Measurements from ENCODE around the gene PFN1.

The PFN1 gene

DNA sequence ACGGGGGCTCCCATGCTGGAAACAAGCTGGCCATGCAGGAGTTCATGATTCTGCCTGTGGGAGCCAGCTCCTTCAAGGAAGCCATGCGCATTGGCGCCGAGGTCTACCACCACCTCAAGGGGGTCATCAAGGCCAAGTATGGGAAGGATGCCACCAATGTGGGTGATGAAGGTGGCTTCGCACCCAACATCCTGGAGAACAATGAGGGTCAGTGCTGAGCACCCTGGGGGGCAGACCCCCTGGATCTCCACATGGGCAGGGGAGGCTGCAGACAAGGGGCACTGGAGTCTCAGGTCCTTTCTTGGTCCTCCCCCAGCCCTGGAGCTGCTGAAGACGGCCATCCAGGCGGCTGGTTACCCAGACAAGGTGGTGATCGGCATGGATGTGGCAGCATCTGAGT, 6.8 kb upstream of the PFN1 start:
- Histone ChIP-seq H3K4me3 (ENCODE audit: insufficient read length, low read depth) (no peak overlapping the region), H3K4me1 (ENCODE audit: insufficient read depth, insufficient read length) (peaks cover 7% of the 10 kb centered on the region), H3K9me3 (ENCODE audit: insufficient read depth, low read length) (no peaks in the 10 kb centered on the region), H3K9ac (ENCODE audit: insufficient read length, low read depth) (no peak overlapping the region), H3K36me3 (ENCODE audit: insufficient read depth, insufficient read length, low read length) (peaks cover 38% of the 10 kb centered on the region), H3K27me3 (ENCODE audit: insufficient read depth, insufficient read length) (no peaks in the 10 kb centered on the region)
- TF ChIP-seq ZNF274 (IDR thresholded peaks at IDR 0.05; ENCODE audit: low read depth, low read length): no peak
- TF ChIP-seq SUZ12 (IDR thresholded peaks at IDR 0.05; ENCODE audit: extremely low read depth, insufficient read depth, insufficient read length): no peak
- TF ChIP-seq YY1 (IDR thresholded peaks at IDR 0.05; ENCODE audit: insufficient read depth, insufficient read length): no peak
- DNase-seq (ENCODE audit: low read depth, low spot score): no peak

DNA sequence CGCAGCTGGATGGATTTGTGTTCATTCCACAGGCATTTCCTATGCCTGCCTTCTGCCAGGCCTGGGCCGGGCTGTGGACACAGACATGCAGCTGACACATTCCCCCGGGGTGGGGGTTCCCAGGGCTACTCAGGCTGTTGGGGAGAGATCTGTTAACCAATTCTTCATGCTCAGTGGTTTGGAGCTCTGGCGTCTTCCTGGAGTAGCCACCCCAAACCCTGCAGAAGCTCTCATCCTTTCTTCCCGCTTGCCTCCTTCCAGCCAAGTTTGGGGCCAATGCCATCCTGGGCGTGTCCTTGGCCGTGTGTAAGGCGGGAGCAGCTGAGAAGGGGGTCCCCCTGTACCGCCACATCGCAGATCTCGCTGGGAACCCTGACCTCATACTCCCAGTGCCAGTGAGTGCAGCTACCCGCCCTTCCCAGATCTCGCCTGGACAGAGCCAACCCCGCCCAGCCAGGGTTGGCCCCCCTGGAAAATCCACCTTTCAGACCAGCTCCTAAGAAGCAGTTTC, 5.2 kb upstream of the PFN1 start:
- peaks cover 26% of the 10 kb centered on the region for H3K36me3 ChIP-seq (ENCODE audit: insufficient read depth, insufficient read length, low read length)
- H3K4me1 ChIP-seq (ENCODE audit: insufficient read depth, insufficient read length): peaks cover 7% of the 10 kb centered on the region
- no peaks in the 10 kb centered on the region for H3K9me3 ChIP-seq (ENCODE audit: insufficient read depth, low read length)
- no peak overlapping the region for H3K4me3 ChIP-seq (ENCODE audit: insufficient read length, low read depth)
- no peak for TF ChIP-seq YY1 (IDR thresholded peaks at IDR 0.05; ENCODE audit: insufficient read depth, insufficient read length)
- no peak for TF ChIP-seq SUZ12 (IDR thresholded peaks at IDR 0.05; ENCODE audit: extremely low read depth, insufficient read depth, insufficient read length)
- no peak for TF ChIP-seq ZNF274 (IDR thresholded peaks at IDR 0.05; ENCODE audit: low read depth, low read length)
- no peaks in the 10 kb centered on the region for H3K27me3 ChIP-seq (ENCODE audit: insufficient read depth, insufficient read length)
- DNase-seq (ENCODE audit: low read depth, low spot score): no peak
- H3K9ac ChIP-seq (ENCODE audit: insufficient read length, low read depth): peak overlapping the region; percentile 50

DNA sequence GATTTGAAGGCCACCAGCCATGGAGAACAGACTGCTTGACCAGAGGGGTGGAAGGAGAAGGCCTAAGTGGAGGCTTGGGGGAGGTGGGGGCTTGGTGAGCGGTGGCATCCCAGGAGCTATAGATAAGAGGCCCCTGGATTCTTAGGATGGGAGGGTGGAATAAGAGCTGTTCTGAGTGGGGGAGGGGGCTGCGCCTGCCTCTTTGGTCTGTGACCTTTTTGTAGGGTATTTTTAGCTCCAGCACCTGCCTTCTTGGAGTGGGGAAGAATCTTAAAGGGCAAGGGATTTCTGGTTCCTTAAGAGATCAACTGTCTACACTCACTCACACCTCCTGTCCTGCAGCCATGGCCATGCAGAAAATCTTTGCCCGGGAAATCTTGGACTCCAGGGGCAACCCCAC, 3.2 kb upstream of the PFN1 start:
- Histone ChIP-seq H3K36me3 (ENCODE audit: insufficient read depth, insufficient read length, low read length) (peaks cover 31% of the 10 kb centered on the region), H3K9me3 (ENCODE audit: insufficient read depth, low read length) (no peaks in the 10 kb centered on the region)
- DNase-seq (ENCODE audit: low read depth, low spot score): no peak

DNA sequence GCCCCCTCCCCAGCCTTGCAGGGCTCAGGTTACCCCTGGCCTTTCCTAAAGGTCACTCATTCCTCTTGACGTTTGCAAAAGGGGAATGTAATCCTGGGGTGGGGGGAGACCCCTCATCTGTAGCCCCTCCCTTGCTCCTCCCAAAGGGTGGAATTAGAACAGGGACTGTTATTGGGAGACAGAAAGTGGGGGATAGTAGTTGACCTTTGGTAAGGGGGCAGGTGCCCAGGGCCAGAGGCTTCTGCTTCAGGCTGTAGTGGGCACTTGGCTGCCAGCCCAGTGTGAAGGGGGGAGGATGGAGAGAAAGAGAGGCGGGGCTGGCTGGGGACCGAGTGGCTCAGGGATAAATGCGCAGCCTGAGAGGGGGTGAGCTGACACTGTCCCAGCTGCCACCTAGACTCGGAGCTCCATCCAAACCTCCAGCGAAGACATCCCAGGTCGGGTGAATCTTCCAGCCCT, 2.4 kb upstream of the PFN1 start, which contains the start of gene ENO3:
TSS of gene ENO3 (plus strand) at position 374 of the 459 bp plus-strand sequence. CDS start 711 bp downstream, outside the sequence.
- TF ChIP-seq ZNF274 (IDR thresholded peaks at IDR 0.05; ENCODE audit: low read depth, low read length) (no peak), SUZ12 (IDR thresholded peaks at IDR 0.05; ENCODE audit: extremely low read depth, insufficient read depth, insufficient read length) (no peak), YY1 (IDR thresholded peaks at IDR 0.05; ENCODE audit: insufficient read depth, insufficient read length) (no peak)
- Histone ChIP-seq H3K4me3 (ENCODE audit: insufficient read length, low read depth) (peak within 1 kb of the TSS; percentile 70), H3K9me3 (ENCODE audit: insufficient read depth, low read length) (no peaks in the 10 kb centered on the region), H3K4me1 (ENCODE audit: insufficient read depth, insufficient read length) (peaks cover 5% of the 10 kb centered on the region), H3K27me3 (ENCODE audit: insufficient read depth, insufficient read length) (no peaks in the 10 kb centered on the region), H3K36me3 (ENCODE audit: insufficient read depth, insufficient read length, low read length) (peaks cover 32% of the 10 kb centered on the region), H3K9ac (ENCODE audit: insufficient read length, low read depth) (peak within 1 kb of the TSS; percentile 93)
- DNase-seq (ENCODE audit: low read depth, low spot score): no peak

More for the DNA sequence above, 3.2 kb upstream of the PFN1 start:
- peaks cover 5% of the 10 kb centered on the region for H3K4me1 ChIP-seq (ENCODE audit: insufficient read depth, insufficient read length)
- peak overlapping the region; percentile 70 for H3K4me3 ChIP-seq (ENCODE audit: insufficient read length, low read depth)
- H3K27me3 ChIP-seq (ENCODE audit: insufficient read depth, insufficient read length): no peaks in the 10 kb centered on the region
- TF ChIP-seq ZNF274 (IDR thresholded peaks at IDR 0.05; ENCODE audit: low read depth, low read length): no peak
- TF ChIP-seq SUZ12 (IDR thresholded peaks at IDR 0.05; ENCODE audit: extremely low read depth, insufficient read depth, insufficient read length): no peak
- TF ChIP-seq YY1 (IDR thresholded peaks at IDR 0.05; ENCODE audit: insufficient read depth, insufficient read length): no peak
- peak overlapping the region; percentile 93 for H3K9ac ChIP-seq (ENCODE audit: insufficient read length, low read depth)

DNA sequence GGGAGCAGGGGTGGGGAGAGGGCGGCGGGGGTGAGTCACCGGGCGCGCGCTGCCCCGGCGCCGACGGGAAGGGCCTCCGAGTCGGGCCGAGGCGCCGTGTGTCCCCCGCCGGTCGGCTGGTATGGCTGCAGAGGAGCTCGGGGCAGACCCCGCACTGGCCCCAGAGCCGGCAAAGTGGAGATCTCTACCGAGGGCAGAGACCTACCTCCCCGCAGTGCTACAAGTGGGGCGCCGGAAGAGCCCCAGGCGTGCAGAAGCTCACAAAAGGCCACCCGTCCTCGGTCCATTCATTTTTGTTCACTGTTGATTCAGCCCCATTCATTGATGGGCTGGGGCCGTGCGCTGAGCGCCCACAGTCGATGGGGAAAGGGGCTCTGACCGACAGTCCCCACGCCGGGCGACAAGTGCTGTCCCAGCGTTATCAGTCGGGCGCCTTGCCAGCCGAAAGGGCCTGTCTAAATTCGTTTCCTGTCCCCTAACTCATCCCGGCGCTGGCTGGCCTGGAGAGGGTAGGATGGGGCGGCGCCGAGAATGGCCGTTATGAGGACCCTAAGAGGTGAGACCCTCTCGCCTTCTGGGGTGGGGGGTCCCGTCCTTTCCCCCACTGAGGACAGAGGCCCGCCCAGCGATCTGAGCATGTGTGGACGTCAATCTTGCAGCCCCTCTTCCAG, 1.9 kb upstream of the PFN1 start:
- DNase-seq (ENCODE audit: low read depth, low spot score): no peak
- Histone ChIP-seq H3K27me3 (ENCODE audit: insufficient read depth, insufficient read length) (no peaks in the 10 kb centered on the region), H3K9me3 (ENCODE audit: insufficient read depth, low read length) (no peaks in the 10 kb centered on the region), H3K4me3 (ENCODE audit: insufficient read length, low read depth) (peak overlapping the region; percentile 70), H3K9ac (ENCODE audit: insufficient read length, low read depth) (peak overlapping the region; percentile 93), H3K36me3 (ENCODE audit: insufficient read depth, insufficient read length, low read length) (peaks cover 32% of the 10 kb centered on the region), H3K4me1 (ENCODE audit: insufficient read depth, insufficient read length) (peaks cover 5% of the 10 kb centered on the region)
- no peak for TF ChIP-seq ZNF274 (IDR thresholded peaks at IDR 0.05; ENCODE audit: low read depth, low read length)
- no peak for TF ChIP-seq SUZ12 (IDR thresholded peaks at IDR 0.05; ENCODE audit: extremely low read depth, insufficient read depth, insufficient read length)
- TF ChIP-seq YY1 (IDR thresholded peaks at IDR 0.05; ENCODE audit: insufficient read depth, insufficient read length): no peak

DNA sequence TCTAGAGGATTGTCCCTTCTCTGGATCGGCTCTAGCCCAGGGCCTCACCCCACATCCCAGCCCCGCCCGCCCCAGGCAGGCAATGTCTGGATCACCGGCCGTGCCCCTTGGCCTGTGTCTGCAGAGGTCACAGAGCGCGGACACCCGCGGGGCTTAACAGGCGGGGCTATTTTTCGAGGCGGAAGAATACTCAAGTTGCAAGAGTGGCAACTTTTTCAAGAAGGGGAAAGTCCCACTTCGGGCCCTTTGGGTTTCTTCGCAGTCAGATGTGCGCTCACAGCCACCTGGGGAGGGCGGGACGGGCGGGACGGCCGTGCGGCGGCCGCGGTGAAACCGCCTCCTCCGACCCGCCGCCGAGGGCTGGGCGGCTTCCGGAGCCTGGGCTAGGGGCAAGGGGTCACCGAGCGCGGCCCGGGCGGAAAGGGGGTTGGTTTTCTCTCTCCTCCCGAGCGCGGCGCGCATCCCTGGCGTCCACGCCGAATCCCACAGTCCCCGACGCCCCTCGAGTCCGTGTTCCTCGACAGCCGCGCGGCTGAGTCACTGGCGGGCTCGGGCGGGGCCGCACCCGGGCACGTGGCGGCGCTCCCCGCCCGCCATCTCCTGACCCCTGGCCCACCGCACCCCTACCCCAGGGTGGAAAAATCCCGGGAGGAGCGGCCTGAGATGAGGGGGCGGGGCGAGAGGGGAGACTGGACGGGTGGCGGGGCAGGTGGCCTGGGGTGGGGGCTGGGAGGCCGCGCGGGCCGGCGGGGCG, 1.2 kb upstream of the PFN1 start:
- Histone ChIP-seq H3K4me1 (ENCODE audit: insufficient read depth, insufficient read length) (peaks cover 5% of the 10 kb centered on the region), H3K36me3 (ENCODE audit: insufficient read depth, insufficient read length, low read length) (peaks cover 36% of the 10 kb centered on the region), H3K27me3 (ENCODE audit: insufficient read depth, insufficient read length) (no peaks in the 10 kb centered on the region), H3K9me3 (ENCODE audit: insufficient read depth, low read length) (no peaks in the 10 kb centered on the region), H3K9ac (ENCODE audit: insufficient read length, low read depth) (peak overlapping the region; percentile 95), H3K4me3 (ENCODE audit: insufficient read length, low read depth) (peak overlapping the region; percentile 97)
- no peak for DNase-seq (ENCODE audit: low read depth, low spot score)
- TF ChIP-seq YY1 (IDR thresholded peaks at IDR 0.05; ENCODE audit: insufficient read depth, insufficient read length) (no peak), ZNF274 (IDR thresholded peaks at IDR 0.05; ENCODE audit: low read depth, low read length) (no peak), SUZ12 (IDR thresholded peaks at IDR 0.05; ENCODE audit: extremely low read depth, insufficient read depth, insufficient read length) (no peak)

DNA sequence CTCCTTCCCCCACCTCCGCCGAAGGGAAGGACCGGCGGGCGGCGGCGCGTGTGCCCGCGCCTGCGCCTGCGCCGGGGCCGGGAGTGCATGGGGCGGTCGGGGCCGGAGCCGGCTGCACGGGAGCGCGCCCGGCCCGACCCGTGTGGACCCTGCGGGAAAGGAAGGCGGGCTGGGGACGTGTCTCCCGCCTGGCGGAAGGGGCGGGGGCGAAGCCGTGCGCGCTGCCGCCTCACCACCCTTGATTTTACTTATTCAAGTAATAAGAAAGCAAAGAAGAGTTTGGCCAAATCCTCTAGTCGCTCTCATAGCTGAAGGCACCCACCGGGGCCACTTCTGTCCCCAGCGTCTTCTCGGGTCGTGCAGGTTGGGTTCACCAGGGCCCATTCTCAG, 596 bp upstream of the PFN1 start:
- H3K4me3 ChIP-seq (ENCODE audit: insufficient read length, low read depth): peak overlapping the region; percentile 97
- H3K9ac ChIP-seq (ENCODE audit: insufficient read length, low read depth): peak overlapping the region; percentile 95
- H3K9me3 ChIP-seq (ENCODE audit: insufficient read depth, low read length): no peaks in the 10 kb centered on the region
- no peaks in the 10 kb centered on the region for H3K27me3 ChIP-seq (ENCODE audit: insufficient read depth, insufficient read length)
- H3K36me3 ChIP-seq (ENCODE audit: insufficient read depth, insufficient read length, low read length): peaks cover 41% of the 10 kb centered on the region
- TF ChIP-seq ZNF274 (IDR thresholded peaks at IDR 0.05; ENCODE audit: low read depth, low read length): no peak
- TF ChIP-seq YY1 (IDR thresholded peaks at IDR 0.05; ENCODE audit: insufficient read depth, insufficient read length): no peak
- TF ChIP-seq SUZ12 (IDR thresholded peaks at IDR 0.05; ENCODE audit: extremely low read depth, insufficient read depth, insufficient read length): no peak
- DNase-seq (ENCODE audit: low read depth, low spot score): peak; percentile 66
- peaks cover 5% of the 10 kb centered on the region for H3K4me1 ChIP-seq (ENCODE audit: insufficient read depth, insufficient read length)

Data from NT2/D1 (cell line).